ENCODE measurements around the gene RASL11B. TPM values are rescaled to one million over a fixed set of nuclear protein-coding genes. Genes with fewer than 3 reads are reported as not detected.

RASL11B gene
- total RNA-seq, 1 experiment from 2014 or later: 30.0 TPM

DNA sequence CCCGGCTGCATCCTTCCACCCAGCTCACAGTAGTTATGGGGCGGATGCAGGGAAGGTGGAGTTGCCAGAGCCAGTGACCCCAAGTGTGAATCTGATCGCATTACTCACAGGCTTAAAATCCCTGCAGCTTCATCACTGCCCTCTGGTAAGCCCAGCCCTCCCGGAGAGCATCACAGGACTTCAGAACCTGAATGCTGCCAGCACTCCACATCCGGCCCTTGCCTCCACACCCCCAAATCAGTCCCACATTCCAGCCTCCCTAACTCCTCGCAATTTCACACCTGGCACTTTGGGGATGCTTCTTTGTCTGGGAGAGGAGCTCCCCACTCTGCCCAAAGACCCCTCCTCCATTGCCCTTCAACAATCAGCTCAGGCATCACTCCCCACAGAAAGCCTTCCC is 15.6 kb downstream of the RASL11B start:
- H3K4me2 ChIP-seq (ENCODE audit: insufficient read depth, insufficient read length, low read length): no peak overlapping the region
- no peak for DNase-seq

More for the DNA sequence above, 15.6 kb downstream of the RASL11B start:
- Mint-ChIP-seq H3K27me3 (ENCODE audit: low read depth) (peaks cover 5% of the 10 kb centered on the region), H3K9me3 (peaks cover 5 to 7% of the 10 kb centered on the region in 2 experiments), H3K4me3 (no peak overlapping the region; a peak in 1 of 5 replicates), H3K4me1 (peaks cover 54 to 56% of the 10 kb centered on the region in 2 experiments), H3K27ac (peak overlapping the region in 1 of 3 experiments; percentile 6; a peak in 1 of 7 replicates), H3K36me3 (ENCODE audit: insufficient read depth in 1 of 3, low read depth in 3 of 3) (peaks cover 0 to 11% (median 10%) of the 10 kb centered on the region in 3 experiments; a peak in 5 of 7 replicates)
- Histone ChIP-seq H2BK12ac (ENCODE audit: insufficient read length, low read depth, low read length) (no peak overlapping the region), H2BK120ac (ENCODE audit: low read depth, low read length, poor library complexity, severe bottlenecking) (no peak overlapping the region), H4K91ac (ENCODE audit: insufficient read length, low read depth, low read length) (no peak overlapping the region), H3K79me1 (ENCODE audit: insufficient read depth, low read depth, low read length, poor library complexity, severe bottlenecking) (no peaks in the 10 kb centered on the region), H4K5ac (ENCODE audit: insufficient read length, low read depth, low read length) (no peak overlapping the region), H3K79me2 (ENCODE audit: insufficient read depth, low read length) (no peaks in the 10 kb centered on the region), H3K4me1 (ENCODE audit: insufficient read depth, low read length) (peaks cover 10% of the 10 kb centered on the region), H3T11ph (ENCODE audit: low read length) (no peak overlapping the region), H2BK5ac (ENCODE audit: insufficient read length, low read length) (no peak overlapping the region), H4K8ac (replicated peaks; ENCODE audit: insufficient read length, low read depth, low read length) (no peak overlapping the region), H3K18ac (ENCODE audit: insufficient read length, low read depth, low read length) (no peak overlapping the region), H3K9me3 (ENCODE audit: control insufficient read depth, low read depth, low read length) (no peaks in the 10 kb centered on the region), H3K23ac (ENCODE audit: insufficient read length, low read depth, low read length) (no peak overlapping the region), H2BK15ac (ENCODE audit: low read depth, low read length) (no peak overlapping the region), H3K27me3 (ENCODE audit: insufficient read depth, low read length) (no peaks in the 10 kb centered on the region), H2AK5ac (ENCODE audit: insufficient read length, low read length) (no peak overlapping the region), H3K9ac (ENCODE audit: extremely low read depth, insufficient read length, low read length) (no peak overlapping the region), H4K20me1 (ENCODE audit: control insufficient read depth, insufficient read depth, insufficient read length) (no peaks in the 10 kb centered on the region), H3K23me2 (ENCODE audit: insufficient read length, low read depth, low read length, poor library complexity, severe bottlenecking) (no peaks in the 10 kb centered on the region), H2AFZ (ENCODE audit: low read length) (no peak overlapping the region), H3K27ac (ENCODE audit: insufficient read length, low read depth, low read length) (no peak overlapping the region), H3K14ac (ENCODE audit: insufficient read depth, low read length) (no peak overlapping the region), H3K4ac (ENCODE audit: low read depth, low read length) (no peak overlapping the region), H2BK20ac (ENCODE audit: low read depth, low read length, poor library complexity, severe bottlenecking) (no peak overlapping the region), H3K56ac (ENCODE audit: insufficient read length, low read depth, low read length) (no peak overlapping the region)
- TF ChIP-seq, protein P1, sequence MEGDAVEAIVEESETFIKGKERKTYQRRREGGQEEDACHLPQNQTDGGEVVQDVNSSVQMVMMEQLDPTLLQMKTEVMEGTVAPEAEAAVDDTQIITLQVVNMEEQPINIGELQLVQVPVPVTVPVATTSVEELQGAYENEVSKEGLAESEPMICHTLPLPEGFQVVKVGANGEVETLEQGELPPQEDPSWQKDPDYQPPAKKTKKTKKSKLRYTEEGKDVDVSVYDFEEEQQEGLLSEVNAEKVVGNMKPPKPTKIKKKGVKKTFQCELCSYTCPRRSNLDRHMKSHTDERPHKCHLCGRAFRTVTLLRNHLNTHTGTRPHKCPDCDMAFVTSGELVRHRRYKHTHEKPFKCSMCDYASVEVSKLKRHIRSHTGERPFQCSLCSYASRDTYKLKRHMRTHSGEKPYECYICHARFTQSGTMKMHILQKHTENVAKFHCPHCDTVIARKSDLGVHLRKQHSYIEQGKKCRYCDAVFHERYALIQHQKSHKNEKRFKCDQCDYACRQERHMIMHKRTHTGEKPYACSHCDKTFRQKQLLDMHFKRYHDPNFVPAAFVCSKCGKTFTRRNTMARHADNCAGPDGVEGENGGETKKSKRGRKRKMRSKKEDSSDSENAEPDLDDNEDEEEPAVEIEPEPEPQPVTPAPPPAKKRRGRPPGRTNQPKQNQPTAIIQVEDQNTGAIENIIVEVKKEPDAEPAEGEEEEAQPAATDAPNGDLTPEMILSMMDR (conservative IDR thresholded peaks at IDR 0.05): no peak
- no CpG with 5 or more reads among the region's 6 CpGs for WGBS (ENCODE audit: extremely low coverage, insufficient read length, low lambda C conversion rate)

All from H9 (cell line).